ENCODE results near the gene ELMO2.

ELMO2 gene

DNA sequence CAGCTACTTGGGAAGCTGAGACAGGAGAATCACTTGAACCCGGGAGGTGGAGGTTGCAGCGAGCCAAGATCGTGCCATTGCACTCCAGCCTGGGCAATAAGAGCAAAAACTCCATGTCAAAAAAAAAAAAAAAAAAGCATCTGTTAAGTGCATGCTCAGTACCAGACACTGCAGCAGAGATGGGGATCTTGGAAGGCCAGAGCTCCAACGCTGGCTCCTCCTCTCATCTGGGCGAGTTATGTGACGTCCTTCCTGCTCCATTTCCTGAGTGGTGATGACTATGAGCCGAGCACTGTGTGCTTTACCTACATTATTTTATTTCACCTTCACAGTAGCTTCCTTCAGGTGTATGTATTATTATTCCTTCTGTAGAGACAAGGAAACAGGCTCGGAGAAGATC lies 59.6 kb downstream of the ELMO2 start:
- no peak for DNase-seq (ENCODE audit: low spot score)
- no peaks in the 10 kb centered on the region for H3K4me1 ChIP-seq (ENCODE audit: insufficient read depth, poor library complexity, severe bottlenecking)
- no peak overlapping the region for H3K4me3 ChIP-seq (ENCODE audit: severe bottlenecking)
- H3K9me3 ChIP-seq (ENCODE audit: severe bottlenecking): no peaks in the 10 kb centered on the region
- peaks cover 5% of the 10 kb centered on the region for H3K27me3 ChIP-seq (ENCODE audit: insufficient read depth, poor library complexity, severe bottlenecking)
- ATAC-seq (ENCODE audit: low read depth): no peak
- H3K27ac ChIP-seq (ENCODE audit: poor library complexity, severe bottlenecking): no peak overlapping the region
- TF ChIP-seq, protein P1, sequence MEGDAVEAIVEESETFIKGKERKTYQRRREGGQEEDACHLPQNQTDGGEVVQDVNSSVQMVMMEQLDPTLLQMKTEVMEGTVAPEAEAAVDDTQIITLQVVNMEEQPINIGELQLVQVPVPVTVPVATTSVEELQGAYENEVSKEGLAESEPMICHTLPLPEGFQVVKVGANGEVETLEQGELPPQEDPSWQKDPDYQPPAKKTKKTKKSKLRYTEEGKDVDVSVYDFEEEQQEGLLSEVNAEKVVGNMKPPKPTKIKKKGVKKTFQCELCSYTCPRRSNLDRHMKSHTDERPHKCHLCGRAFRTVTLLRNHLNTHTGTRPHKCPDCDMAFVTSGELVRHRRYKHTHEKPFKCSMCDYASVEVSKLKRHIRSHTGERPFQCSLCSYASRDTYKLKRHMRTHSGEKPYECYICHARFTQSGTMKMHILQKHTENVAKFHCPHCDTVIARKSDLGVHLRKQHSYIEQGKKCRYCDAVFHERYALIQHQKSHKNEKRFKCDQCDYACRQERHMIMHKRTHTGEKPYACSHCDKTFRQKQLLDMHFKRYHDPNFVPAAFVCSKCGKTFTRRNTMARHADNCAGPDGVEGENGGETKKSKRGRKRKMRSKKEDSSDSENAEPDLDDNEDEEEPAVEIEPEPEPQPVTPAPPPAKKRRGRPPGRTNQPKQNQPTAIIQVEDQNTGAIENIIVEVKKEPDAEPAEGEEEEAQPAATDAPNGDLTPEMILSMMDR (IDR thresholded peaks at IDR 0.05; ENCODE audit: poor library complexity, severe bottlenecking): no peak
- H3K36me3 ChIP-seq (ENCODE audit: low read depth): peaks cover 8% of the 10 kb centered on the region

DNA sequence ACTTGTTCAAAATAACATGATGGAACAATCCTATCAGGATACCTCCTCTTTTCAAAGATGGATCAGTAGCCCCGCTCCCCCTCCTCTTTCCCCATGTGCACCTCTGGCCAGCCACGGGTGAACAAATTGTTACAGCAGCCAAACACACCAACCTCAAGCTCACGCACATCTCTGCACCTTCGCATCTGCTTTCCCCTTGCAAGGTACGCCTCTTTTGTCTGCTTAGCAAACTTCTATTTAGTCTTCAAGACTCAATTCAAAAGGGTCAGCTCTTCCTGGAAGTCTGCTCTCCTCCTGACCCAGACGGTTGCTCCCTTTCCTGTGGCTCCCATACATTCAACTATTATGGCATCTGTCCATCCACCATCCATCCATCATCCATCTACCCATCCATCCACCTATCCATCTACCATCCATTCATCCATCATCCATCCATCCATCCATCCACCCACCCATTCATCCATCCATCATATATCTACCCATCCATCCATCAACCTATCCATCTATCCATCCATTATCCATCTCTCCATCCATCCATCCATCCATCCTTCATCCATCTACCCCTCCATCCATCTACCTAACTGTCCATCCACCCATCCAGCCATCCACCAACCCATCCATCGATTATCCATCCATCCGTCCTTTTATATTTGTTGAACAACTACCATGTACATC lies 61.8 kb downstream of the ELMO2 start:
- no peak overlapping the region for H3K4me3 ChIP-seq (ENCODE audit: severe bottlenecking)
- DNase-seq (ENCODE audit: low spot score): no peak
- no peaks in the 10 kb centered on the region for H3K9me3 ChIP-seq (ENCODE audit: severe bottlenecking)
- TF ChIP-seq, protein P1 (IDR thresholded peaks at IDR 0.05; ENCODE audit: poor library complexity, severe bottlenecking): no peak
- no peak for ATAC-seq (ENCODE audit: low read depth)
- peaks cover 17% of the 10 kb centered on the region for H3K27me3 ChIP-seq (ENCODE audit: insufficient read depth, poor library complexity, severe bottlenecking)
- no peaks in the 10 kb centered on the region for H3K4me1 ChIP-seq (ENCODE audit: insufficient read depth, poor library complexity, severe bottlenecking)
- H3K36me3 ChIP-seq (ENCODE audit: low read depth): no peaks in the 10 kb centered on the region
- no peak overlapping the region for H3K27ac ChIP-seq (ENCODE audit: poor library complexity, severe bottlenecking)

DNA sequence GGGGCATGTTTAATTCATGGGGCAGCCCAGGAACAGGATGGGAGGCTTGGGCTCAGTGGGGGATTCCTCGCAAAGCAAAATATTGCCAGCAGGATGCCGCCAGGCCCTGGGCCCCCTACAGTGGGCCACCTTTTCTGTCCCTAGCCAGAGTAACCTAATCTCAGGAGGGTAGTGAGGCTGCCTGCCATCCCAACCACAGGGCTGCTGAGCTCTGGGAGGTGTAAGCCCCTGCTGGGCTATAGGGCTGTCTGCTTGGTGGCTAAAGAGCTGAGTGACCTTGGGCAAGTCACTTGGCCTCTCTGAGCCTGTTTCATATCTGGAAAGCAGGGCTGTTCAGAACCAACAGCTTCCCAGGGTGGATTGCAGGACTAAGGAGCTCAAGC lies 62.4 kb downstream of the ELMO2 start:
- Histone ChIP-seq H3K4me3 (ENCODE audit: severe bottlenecking) (no peak overlapping the region), H3K9me3 (ENCODE audit: severe bottlenecking) (no peaks in the 10 kb centered on the region), H3K36me3 (ENCODE audit: low read depth) (no peaks in the 10 kb centered on the region), H3K27ac (ENCODE audit: poor library complexity, severe bottlenecking) (no peak overlapping the region), H3K4me1 (ENCODE audit: insufficient read depth, poor library complexity, severe bottlenecking) (no peaks in the 10 kb centered on the region), H3K27me3 (ENCODE audit: insufficient read depth, poor library complexity, severe bottlenecking) (peaks cover 24% of the 10 kb centered on the region)
- no peak for DNase-seq (ENCODE audit: low spot score)
- TF ChIP-seq, protein P1 (IDR thresholded peaks at IDR 0.05; ENCODE audit: poor library complexity, severe bottlenecking): no peak
- 0 out of 3 replicates have a peak, but pooled peaks have one; percentile 3 for ATAC-seq (ENCODE audit: low read depth)

DNA sequence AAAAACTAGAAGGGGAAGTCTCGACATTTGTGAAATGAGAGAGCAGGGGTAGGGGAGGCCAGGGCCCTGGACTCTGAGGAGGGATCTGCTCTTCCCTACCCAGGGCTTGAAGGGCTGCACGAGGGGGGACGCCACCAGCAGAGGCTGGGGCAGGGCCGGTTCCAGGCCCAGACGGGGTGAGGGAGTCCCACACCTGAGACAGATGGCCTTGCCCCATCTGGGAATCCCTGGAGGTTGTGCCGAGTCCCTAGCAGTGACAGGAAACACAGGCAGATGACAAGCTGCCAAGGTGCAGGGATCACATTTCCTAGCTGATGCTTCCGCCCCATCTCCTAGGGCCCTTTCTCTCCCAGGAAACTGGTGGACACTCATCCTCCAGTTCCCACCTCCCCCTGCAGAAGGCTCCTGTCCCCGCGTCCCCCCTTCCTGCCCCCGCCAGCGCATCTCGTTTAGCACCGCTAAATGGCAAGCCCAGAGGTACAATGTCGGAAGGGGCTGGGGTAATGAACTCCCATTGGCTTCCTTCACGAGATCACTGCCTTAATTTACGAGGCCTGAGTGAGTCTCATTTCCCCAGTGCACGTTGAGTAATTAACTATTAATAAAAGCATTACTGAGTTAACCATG lies 63.0 kb downstream of the ELMO2 start:
- no peaks in the 10 kb centered on the region for H3K9me3 ChIP-seq (ENCODE audit: severe bottlenecking)
- no peak for DNase-seq (ENCODE audit: low spot score)
- no peaks in the 10 kb centered on the region for H3K4me1 ChIP-seq (ENCODE audit: insufficient read depth, poor library complexity, severe bottlenecking)
- peaks cover 29% of the 10 kb centered on the region for H3K27me3 ChIP-seq (ENCODE audit: insufficient read depth, poor library complexity, severe bottlenecking)
- TF ChIP-seq, protein P1 (IDR thresholded peaks at IDR 0.05; ENCODE audit: poor library complexity, severe bottlenecking): no peak
- no peaks in the 10 kb centered on the region for H3K36me3 ChIP-seq (ENCODE audit: low read depth)
- no peak overlapping the region for H3K27ac ChIP-seq (ENCODE audit: poor library complexity, severe bottlenecking)
- ATAC-seq (ENCODE audit: low read depth): peak; percentile 13; the same call in 2 of the 3 replicates
- no peak overlapping the region for H3K4me3 ChIP-seq (ENCODE audit: severe bottlenecking)

All from RWPE2 (cell line).